H1 (cell line): ENCODE data around the gene WRAP73. TPM values are rescaled to one million over a fixed set of nuclear protein-coding genes. Genes with fewer than 3 reads are reported as not detected.

Experiments
- CTCF ChIA-PET: fragments of 300-600 bp; sonication (Branson Sonifier 250); formaldehyde crosslinking; loops from one replicate; lab custom pipeline; 2021; ENCODE audit not compliant: partially characterized antibody; lab: Charles Lee
- POLR2A ChIA-PET: fragments of 300-600 bp; sonication (Branson Sonifier 250); formaldehyde crosslinking; loops from one replicate; lab custom pipeline; 2021; ENCODE audit warnings: inconsistent platforms; ENCODE audit not compliant: partially characterized antibody; lab: Charles Lee
- DNase-seq, 2 experiments: peaks; one replicate each; pipeline versions ENCODE4 v3.0.0 to v3.0.0-alpha.2; 2010 to 2022; ENCODE audit warnings: low spot score in 2 of 2, low read depth in 1 of 2, mixed read lengths in 1 of 2
- FAIRE-seq: peaks from 2 replicates; lab custom pipeline; 2011; peaks lifted over from hg19 to GRCh38; lab: Jason Lieb, UNC
- H2AFZ ChIP-seq: 2 replicates; pipeline ENCODE4 v1.8.1; 2012; ENCODE audit warnings: low read length, inconsistent platforms
- H2AK5ac ChIP-seq: 2 replicates; pipeline ENCODE4 v1.6.1; 2013; ENCODE audit warnings: low read depth, low read length
- H2BK120ac ChIP-seq: replicated peaks from 2 replicates; pipeline ENCODE3; 2013; ENCODE audit warnings: low read depth, low read length, inconsistent platforms
- H2BK12ac ChIP-seq: 2 replicates; pipeline ENCODE4 v1.6.1; 2013; ENCODE audit warnings: low read depth, low read length
- H2BK15ac ChIP-seq: 2 replicates; pipeline ENCODE4 v1.6.1; 2013; ENCODE audit warnings: low read length
- H2BK20ac ChIP-seq: 2 replicates; pipeline ENCODE4 v1.6.1; 2013; ENCODE audit warnings: low read length
- H2BK5ac ChIP-seq: 2 replicates; pipeline ENCODE4 v1.6.1; 2013; ENCODE audit warnings: low read depth, low read length
- H3K14ac ChIP-seq: 2 replicates; pipeline ENCODE4 v1.6.1; 2013; ENCODE audit warnings: inconsistent platforms; ENCODE audit not compliant: insufficient read length
- H3K18ac ChIP-seq: 2 replicates; pipeline ENCODE4 v1.6.1; 2013; ENCODE audit warnings: low read length; ENCODE audit errors: extremely low read depth
- H3K23ac ChIP-seq: 2 replicates; pipeline ENCODE4 v1.6.1; 2013; ENCODE audit warnings: inconsistent platforms; ENCODE audit not compliant: insufficient read length
- H3K23me2 ChIP-seq: 2 replicates; pipeline ENCODE4 v1.6.1; 2013; ENCODE audit warnings: low read depth, low read length
- H3K27ac ChIP-seq: 2 replicates; pipeline ENCODE4 v1.6.1; 2011; ENCODE audit warnings: low read depth, low read length, inconsistent platforms
- H3K27me3 ChIP-seq, 4 experiments: replicated peaks in 1 of 4; 1 replicate in 1 of 4; 2 replicates in 3 of 4; pipeline versions ENCODE4 v1.6.1 to v1.8.1; 2011 to 2013; ENCODE audit warnings: low read length in 3 of 4, mild to moderate bottlenecking in 3 of 4, inconsistent platforms in 2 of 4, mixed read lengths in 2 of 4, moderate library complexity in 1 of 4; ENCODE audit not compliant: control insufficient read depth in 3 of 4, insufficient read depth in 3 of 4; ENCODE audit errors: extremely low read depth in 1 of 4
- H3K36me3 ChIP-seq, 4 experiments: 2 replicates each; pipeline versions ENCODE4 v1.6.1 to v1.8.1; 2011 to 2013; ENCODE audit warnings: mild to moderate bottlenecking in 4 of 4, low read length in 3 of 4, moderate library complexity in 2 of 4, control low read depth in 1 of 4, inconsistent platforms in 1 of 4; ENCODE audit not compliant: insufficient read depth in 4 of 4, control insufficient read depth in 2 of 4
- H3K4ac ChIP-seq: replicated peaks from 2 replicates; pipeline ENCODE3; 2013; ENCODE audit warnings: low read length, low read depth, mixed read lengths, inconsistent platforms; ENCODE audit not compliant: insufficient read length
- H3K4me1 ChIP-seq, 4 experiments: replicated peaks in 1 of 4; 1 replicate in 1 of 4; 2 replicates in 3 of 4; pipeline versions ENCODE4 v1.6.1 to v1.8.1; 2011 to 2013; ENCODE audit warnings: low read length in 3 of 4, inconsistent platforms in 2 of 4, mixed read lengths in 1 of 4; ENCODE audit not compliant: insufficient read depth in 4 of 4, control insufficient read depth in 3 of 4
- H3K4me2 ChIP-seq, 2 experiments: 2 replicates each; pipeline versions ENCODE4 v1.6.1 to v1.8.1; 2011 to 2013; ENCODE audit warnings: low read depth in 2 of 2, low read length in 2 of 2, control low read depth in 1 of 2, inconsistent platforms in 1 of 2, mild to moderate bottlenecking in 1 of 2; ENCODE audit not compliant: insufficient read depth in 1 of 2
- H3K4me3 ChIP-seq, 4 experiments: fragments of 200-600, 300-600 bp in 1 of 4; sonication (generic), shearing (Covaris generic), sonication (Bioruptor Twin) in 1 of 4; 2 replicates each; pipeline versions ENCODE4 v1.5.1 to v1.8.1; 2011 to 2016; ENCODE audit warnings: low read length in 4 of 4, low read depth in 3 of 4, control low read depth in 2 of 4, inconsistent platforms in 2 of 4, mild to moderate bottlenecking in 2 of 4, mixed read lengths in 1 of 4, moderate library complexity in 1 of 4; ENCODE audit not compliant: insufficient read depth in 2 of 4; ENCODE audit errors: extremely low read depth in 1 of 4
- H3K56ac ChIP-seq: replicated peaks from 2 replicates; pipeline ENCODE3; 2013; ENCODE audit warnings: low read depth, mild to moderate bottlenecking, mixed read lengths, low read length, inconsistent platforms; ENCODE audit not compliant: insufficient read length
- H3K79me1 ChIP-seq: 2 replicates; pipeline ENCODE4 v1.6.1; 2013; ENCODE audit warnings: low read depth, low read length, control low read depth
- H3K79me2 ChIP-seq, 2 experiments: 2 replicates each; pipeline versions ENCODE4 v1.6.1 to v1.8.1; 2012 to 2013; ENCODE audit warnings: low read length in 2 of 2, mild to moderate bottlenecking in 2 of 2, inconsistent platforms in 1 of 2; ENCODE audit not compliant: insufficient read depth in 2 of 2, control insufficient read depth in 1 of 2
- H3K9ac ChIP-seq, 4 experiments: replicated peaks in 1 of 4; 1 replicate in 1 of 4; 2 replicates in 3 of 4; pipeline versions ENCODE4 v1.6.1 to v1.8.1; 2011 to 2013; ENCODE audit warnings: low read depth in 3 of 4, low read length in 3 of 4, control low read depth in 2 of 4, mild to moderate bottlenecking in 2 of 4, moderate library complexity in 2 of 4, inconsistent platforms in 1 of 4; ENCODE audit errors: extremely low read depth in 1 of 4
- H3K9me3 ChIP-seq, 2 experiments: 2 replicates each; pipeline versions ENCODE4 v1.6.1 to v1.8.1; 2012 to 2013; ENCODE audit warnings: mild to moderate bottlenecking in 2 of 2, moderate library complexity in 2 of 2, control low read depth in 1 of 2, inconsistent platforms in 1 of 2, low read depth in 1 of 2, low read length in 1 of 2, mixed read lengths in 1 of 2; ENCODE audit not compliant: insufficient read depth in 2 of 2
- H4K20me1 ChIP-seq, 2 experiments: replicated peaks in 1 of 2; 2 replicates each; pipeline versions ENCODE3 to v1.8.1; 2011 to 2013; ENCODE audit warnings: inconsistent platforms in 2 of 2, low read length in 2 of 2, mild to moderate bottlenecking in 1 of 2; ENCODE audit not compliant: insufficient read depth in 2 of 2, control insufficient read depth in 1 of 2
- H4K5ac ChIP-seq: 2 replicates; pipeline ENCODE4 v1.6.1; 2013; ENCODE audit warnings: low read length, low read depth, mixed read lengths, inconsistent platforms; ENCODE audit not compliant: insufficient read length
- H4K8ac ChIP-seq: 2 replicates; pipeline ENCODE4 v1.8.0; 2013; ENCODE audit warnings: mild to moderate bottlenecking, moderate library complexity, low read length, inconsistent platforms; ENCODE audit not compliant: insufficient read depth; ENCODE audit errors: extremely low read depth
- H4K91ac ChIP-seq: replicated peaks from 2 replicates; pipeline ENCODE3; 2013; ENCODE audit warnings: low read length, mixed read lengths, inconsistent platforms; ENCODE audit not compliant: insufficient read length
- CHD1 ChIP-seq: IDR thresholded peaks from 2 replicates; pipeline ENCODE4 v1.6.1; 2012; ENCODE audit warnings: low read depth, low read length, improper control_type of control experiment
- CHD2 ChIP-seq: IDR thresholded peaks from 2 replicates; pipeline ENCODE4 v1.6.1; 2012; ENCODE audit warnings: low read length, improper control_type of control experiment
- CREB1 ChIP-seq: IDR thresholded peaks from 2 replicates; pipeline ENCODE4 v1.6.1; 2012; ENCODE audit warnings: inconsistent platforms
- GTF2F1 ChIP-seq: IDR thresholded peaks from 2 replicates; pipeline ENCODE4 v1.6.1; 2012; ENCODE audit warnings: low read depth, low read length, improper control_type of control experiment, borderline replicate concordance
- JUND ChIP-seq: IDR thresholded peaks from 2 replicates; pipeline ENCODE4 v1.6.1; 2011; ENCODE audit warnings: mild to moderate bottlenecking, improper control_type of control experiment, low read length
- KDM1A ChIP-seq: fragments of 200-600, 300-600 bp; sonication (generic); IDR thresholded peaks from 2 replicates; pipeline ENCODE4 v1.7.1; 2016; ENCODE audit warnings: mild to moderate bottlenecking, low read length, borderline replicate concordance
- RBBP5 ChIP-seq: IDR thresholded peaks from 2 replicates; pipeline ENCODE4 v1.7.1; 2012; ENCODE audit warnings: low read depth, mild to moderate bottlenecking, inconsistent platforms, low read length, moderate library complexity, borderline replicate concordance
- RXRA ChIP-seq: IDR thresholded peaks from 2 replicates; pipeline ENCODE4 v1.6.1; 2011; ENCODE audit warnings: low read depth, mild to moderate bottlenecking, low read length, moderate library complexity; ENCODE audit not compliant: insufficient read depth
- SIN3A ChIP-seq, 2 experiments: IDR thresholded peaks in 1 of 2; conservative IDR thresholded peaks in 1 of 2; 2 replicates each; pipeline ENCODE4 v1.6.1; 2011 to 2012; ENCODE audit warnings: low read length in 2 of 2, improper control_type of control experiment in 1 of 2, low read depth in 1 of 2, mild to moderate bottlenecking in 1 of 2
- SIRT6 ChIP-seq: IDR thresholded peaks from one replicate; pipeline ENCODE4 v1.7.1; 2012; ENCODE audit warnings: low read length, inconsistent platforms
- SIX5 ChIP-seq: IDR thresholded peaks from 2 replicates; pipeline ENCODE4 v1.6.1; 2011; ENCODE audit warnings: mild to moderate bottlenecking, low read depth, low read length
- WGBS, 2 experiments: shearing (Covaris generic) in 1 of 2; methylation state at CpG; one replicate each; pipeline versions ENCODE4 v1.1.6 to v1.1.7; 2013 to 2015; ENCODE audit warnings: low lambda C conversion rate in 2 of 2, mixed read lengths in 2 of 2, inconsistent platforms in 1 of 2, low coverage in 1 of 2, missing lambda C conversion rate in 1 of 2; ENCODE audit not compliant: insufficient replicate concordance in 2 of 2, insufficient coverage in 1 of 2, insufficient read length in 1 of 2; ENCODE audit errors: extremely low coverage in 1 of 2, missing lambda C conversion rate in 1 of 2; 5-methylcytosine and 5-hydroxymethylcytosine counted together
- polyA plus RNA-seq, 7 experiments: library from polyadenylated mRNA; depleted of rRNA in 3 of 7; stranded (reverse) in 5 of 7; unstranded in 2 of 7; fragments of >200 nt in 5 of 7; fragments of 200-250 nt in 2 of 7; gene quantifications; 1 replicate in 5 of 7; 2 replicates in 1 of 7; 4 replicates in 1 of 7; pipeline versions ENCODE4 v1.2.1 to v1.2.3, GENCODE V29; 2011 to 2013; ENCODE audit warnings: missing spikeins in 2 of 7, mixed read lengths in 2 of 7
- total RNA-seq: library from RNA; stranded (reverse); fragmentation: NEBNext Ultra II Directional; extraction: Animal tissue kit (Norgen Biotek cat#: 25700); gene quantifications from 2 replicates; pipeline ENCODE4 v1.2.1, GENCODE V29; 2021

The WRAP73 gene
- total and polyA plus RNA-seq, 2 of the 8 experiments (the other 6 are each of a cell fraction or from before 2014, with no cell fraction given), result 30.3 to 50.7 TPM

DNA sequence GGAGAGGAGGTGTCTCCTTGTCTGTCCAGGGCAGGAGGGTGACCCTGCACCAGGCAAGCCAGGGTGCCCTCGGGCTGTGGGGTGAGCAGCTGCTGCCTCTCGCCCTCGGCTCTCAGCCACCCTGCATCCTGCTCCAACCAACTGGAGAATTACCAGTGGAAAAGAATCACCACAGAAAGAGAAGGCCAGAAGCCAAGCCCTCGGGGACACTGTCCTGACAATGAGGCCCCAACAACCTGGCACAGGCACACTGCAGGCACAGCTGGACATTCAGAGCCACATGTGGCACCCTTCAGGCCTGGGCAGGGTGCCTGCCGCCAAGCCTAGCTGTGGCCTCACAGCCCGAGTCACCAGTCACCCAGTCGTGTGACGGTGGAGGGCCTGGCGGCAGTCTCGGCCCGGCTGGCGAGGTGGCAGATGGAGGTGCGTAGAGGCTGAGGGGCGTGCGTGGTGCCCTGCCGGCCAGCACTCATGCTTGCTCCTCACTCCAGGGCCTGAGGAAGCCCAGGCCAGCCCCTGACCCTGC lies 50.6 kb downstream of the WRAP73 start:
- Histone ChIP-seq H2BK12ac (peak overlapping the region; percentile 50; the same call in 1 of the 2 replicates), H3K27ac (no peak overlapping the region), H3K56ac (no peak overlapping the region), H4K20me1 (no peaks in the 10 kb centered on the region), H3K9me3 (no peaks in the 10 kb centered on the region; a peak in 1 of 4 replicates), H3K23ac (no peak overlapping the region), H4K8ac (no peak overlapping the region; the same call in 1 of the 2 replicates), H3K14ac (no peak overlapping the region), H3K9ac (no peak overlapping the region), H3K4ac (no peak overlapping the region), H2AK5ac (no peak overlapping the region), H3K4me2 (no peak overlapping the region), H3K4me3 (no peak overlapping the region), H2BK20ac (no peak overlapping the region)
- POLR2A ChIA-PET, result interaction anchor here (0.6 to 2.0 kb wide), 2 partner anchors 8 to 52 kb away, joined by 3 to 8 read pairs; no protein-coding TSS in a partner anchor
- CTCF ChIA-PET, result interaction anchor here (0.7 to 5.6 kb wide), 7 partner anchors 8 to 125 kb away, joined by 3 to 35 read pairs (median 11); no protein-coding TSS in a partner anchor
- no peak for DNase-seq
- TF ChIP-seq RBBP5, result no peak
- TF ChIP-seq SIN3A (conservative IDR thresholded peaks at IDR 0.05 in 1 of 2, IDR thresholded peaks at IDR 0.05 in 1 of 2; ENCODE audit: low read depth in 1 of 2, low read length in 2 of 2), result no peak
- TF ChIP-seq SIRT6, result no peak
- no peak for TF ChIP-seq RXRA
- no peak for TF ChIP-seq CHD1
- no peak for TF ChIP-seq KDM1A
- TF ChIP-seq CREB1, result no peak
- no peak for TF ChIP-seq CHD2
- TF ChIP-seq GTF2F1, result no peak
- no peak for TF ChIP-seq SIX5
- TF ChIP-seq JUND, result no peak
- TF ChIP-seq, all 59 proteins: peak for 0
- H2BK15ac ChIP-seq, result peak overlapping the region; percentile 88
- H3K18ac ChIP-seq, result no peak overlapping the region
- H4K91ac ChIP-seq, result peak overlapping the region; percentile 85
- H3K23me2 ChIP-seq, result no peaks in the 10 kb centered on the region
- H3K4me1 ChIP-seq, result peaks cover 0 to 22% (median 18%) of the 10 kb centered on the region in 4 experiments; a peak in 6 of 7 replicates
- no peak overlapping the region for H2AFZ ChIP-seq
- H4K5ac ChIP-seq, result peak overlapping the region; percentile 32
- peak overlapping the region; percentile 60; the same call in 1 of the 2 replicates for H2BK5ac ChIP-seq
- H2BK120ac ChIP-seq, result no peak overlapping the region
- no peaks in the 10 kb centered on the region for H3K27me3 ChIP-seq
- WGBS, 2 experiments, result 85% methylated on average over 14 of the region's 16 CpGs; no CpG with 5 or more reads in 1 of the 2 experiments
- no peaks in the 10 kb centered on the region; a peak in 1 of 4 replicates for H3K79me2 ChIP-seq
- no peaks in the 10 kb centered on the region for H3K36me3 ChIP-seq
- no peak for FAIRE-seq
- 0 out of 2 replicates have a peak, but pooled peaks cover 2% of the 10 kb centered on the region for H3K79me1 ChIP-seq
